ENCODE measurements around the gene PIEZO2. TPM values are rescaled to one million over a fixed set of nuclear protein-coding genes. Genes with fewer than 3 reads are reported as not detected.

PIEZO2 gene
- total RNA-seq, 1 donor from 2014 or later: 8.4 TPM

- no peaks in the 10 kb centered on the region for H3K36me3 Mint-ChIP-seq (ENCODE audit: low read depth, unreplicated experiment)
- no peak overlapping the region for H3K27ac Mint-ChIP-seq (ENCODE audit: unreplicated experiment)
- H3K9me3 Mint-ChIP-seq (ENCODE audit: unreplicated experiment): no peaks in the 10 kb centered on the region
- DNase-seq (ENCODE audit: low spot score): no peak
- no peaks in the 10 kb centered on the region for H3K4me1 Mint-ChIP-seq (ENCODE audit: unreplicated experiment)
- no peaks in the 10 kb centered on the region for H3K27me3 Mint-ChIP-seq (ENCODE audit: unreplicated experiment)
- no peak for TF ChIP-seq CTCF (IDR thresholded peaks at IDR 0.05; ENCODE audit: unreplicated experiment)
- no peak overlapping the region for H3K4me3 Mint-ChIP-seq (ENCODE audit: unreplicated experiment)
These were observed 153.8 kb downstream of the PIEZO2 start for GRCh38 chr18:10995550-10995949.

GRCh38 chr18:10989486-10989885 lies 159.9 kb downstream of the PIEZO2 start:
- H3K4me3 Mint-ChIP-seq (ENCODE audit: unreplicated experiment): no peak overlapping the region
- H3K27ac Mint-ChIP-seq (ENCODE audit: unreplicated experiment): no peak overlapping the region
- H3K9me3 Mint-ChIP-seq (ENCODE audit: unreplicated experiment): peaks cover 3% of the 10 kb centered on the region
- no peak for TF ChIP-seq CTCF (IDR thresholded peaks at IDR 0.05; ENCODE audit: unreplicated experiment)
- H3K27me3 Mint-ChIP-seq (ENCODE audit: unreplicated experiment): no peaks in the 10 kb centered on the region
- H3K4me1 Mint-ChIP-seq (ENCODE audit: unreplicated experiment): no peaks in the 10 kb centered on the region
- DNase-seq (ENCODE audit: low spot score): no peak
- peaks cover 1% of the 10 kb centered on the region for H3K36me3 Mint-ChIP-seq (ENCODE audit: low read depth, unreplicated experiment)

- peaks cover 4% of the 10 kb centered on the region for H3K36me3 Mint-ChIP-seq (ENCODE audit: low read depth, unreplicated experiment)
- no peak for TF ChIP-seq CTCF (IDR thresholded peaks at IDR 0.05; ENCODE audit: unreplicated experiment)
- H3K27me3 Mint-ChIP-seq (ENCODE audit: unreplicated experiment): no peaks in the 10 kb centered on the region
- no peaks in the 10 kb centered on the region for H3K4me1 Mint-ChIP-seq (ENCODE audit: unreplicated experiment)
- H3K27ac Mint-ChIP-seq (ENCODE audit: unreplicated experiment): no peak overlapping the region
- no peak overlapping the region for H3K4me3 Mint-ChIP-seq (ENCODE audit: unreplicated experiment)
- DNase-seq (ENCODE audit: low spot score): no peak
- H3K9me3 Mint-ChIP-seq (ENCODE audit: unreplicated experiment): peaks cover 7% of the 10 kb centered on the region
These were observed 163.7 kb downstream of the PIEZO2 start for GRCh38 chr18:10985689-10986088.

- Mint-ChIP-seq H3K9me3 (ENCODE audit: unreplicated experiment) (peaks cover 2% of the 10 kb centered on the region), H3K4me1 (ENCODE audit: unreplicated experiment) (no peaks in the 10 kb centered on the region), H3K27ac (ENCODE audit: unreplicated experiment) (no peak overlapping the region), H3K4me3 (ENCODE audit: unreplicated experiment) (no peak overlapping the region), H3K27me3 (ENCODE audit: unreplicated experiment) (no peaks in the 10 kb centered on the region), H3K36me3 (ENCODE audit: low read depth, unreplicated experiment) (peaks cover 2% of the 10 kb centered on the region)
- no peak for TF ChIP-seq CTCF (IDR thresholded peaks at IDR 0.05; ENCODE audit: unreplicated experiment)
- DNase-seq (ENCODE audit: low spot score): no peak
These were observed 170.0 kb downstream of the PIEZO2 start for GRCh38 chr18:10979411-10979810.

GRCh38 chr18:10977042-10977441 lies 172.3 kb downstream of the PIEZO2 start:
- DNase-seq (ENCODE audit: low spot score): no peak
- Mint-ChIP-seq H3K36me3 (ENCODE audit: low read depth, unreplicated experiment) (no peaks in the 10 kb centered on the region), H3K27ac (ENCODE audit: unreplicated experiment) (no peak overlapping the region), H3K9me3 (ENCODE audit: unreplicated experiment) (no peaks in the 10 kb centered on the region), H3K27me3 (ENCODE audit: unreplicated experiment) (no peaks in the 10 kb centered on the region), H3K4me3 (ENCODE audit: unreplicated experiment) (no peak overlapping the region), H3K4me1 (ENCODE audit: unreplicated experiment) (no peaks in the 10 kb centered on the region)
- TF ChIP-seq CTCF (IDR thresholded peaks at IDR 0.05; ENCODE audit: unreplicated experiment): no peak

Measured in endothelial cell (in vitro differentiated cells).